Lung (tissue), 12 donors: ENCODE data around the gene LGR6. TPM values are rescaled to one million over a fixed set of nuclear protein-coding genes. Genes with fewer than 3 reads are reported as not detected.

Experiments
- ATAC-seq: fragments of 200-7000 bp; cut with Tn5 transposase; one replicate; pipeline ENCODE4 v1.9.1; 2020; ENCODE audit warnings: moderate number of reproducible peaks; ENCODE audit not compliant: insufficient read depth, low FRiP score
- DNase-seq, 3 donors: peaks; one replicate each; pipeline ENCODE4 v3.0.0-alpha.2; 2013 to 2017
- H3K27ac ChIP-seq, 2 donors: one replicate each; pipeline ENCODE4 v1.5.1; 2013; ENCODE audit warnings: mild to moderate bottlenecking in 2 of 2, moderate library complexity in 2 of 2, control low read depth in 1 of 2, inconsistent platforms in 1 of 2, low read depth in 1 of 2, low read length in 1 of 2
- H3K27me3 ChIP-seq, 3 donors: one replicate each; pipeline ENCODE4 v1.5.1; 2013; ENCODE audit warnings: low read length in 2 of 3; ENCODE audit not compliant: control insufficient read depth in 3 of 3, insufficient read depth in 3 of 3
- H3K36me3 ChIP-seq, 4 donors: one replicate each; pipeline ENCODE4 v1.5.1; 2013; ENCODE audit warnings: low read length in 4 of 4, mild to moderate bottlenecking in 1 of 4, moderate library complexity in 1 of 4; ENCODE audit not compliant: control insufficient read depth in 4 of 4, insufficient read depth in 4 of 4
- H3K4me1 ChIP-seq, 5 donors: one replicate each; pipeline ENCODE4 v1.5.1; 2013; ENCODE audit warnings: low read length in 5 of 5, mild to moderate bottlenecking in 2 of 5, moderate library complexity in 1 of 5; ENCODE audit not compliant: control insufficient read depth in 5 of 5, insufficient read depth in 5 of 5
- H3K4me3 ChIP-seq: one replicate; pipeline ENCODE4 v1.5.1; 2013; ENCODE audit warnings: mild to moderate bottlenecking, control low read depth, moderate library complexity
- H3K9ac ChIP-seq, 2 donors: one replicate each; pipeline ENCODE4 v1.5.1; 2013; ENCODE audit warnings: low read length in 2 of 2, control low read depth in 1 of 2; ENCODE audit not compliant: insufficient read depth in 1 of 2
- H3K9me3 ChIP-seq, 4 donors: one replicate each; pipeline ENCODE4 v1.5.1; 2013; ENCODE audit warnings: low read length in 3 of 4, mild to moderate bottlenecking in 1 of 4, moderate library complexity in 1 of 4; ENCODE audit not compliant: control insufficient read depth in 4 of 4, insufficient read depth in 3 of 4
- CTCF ChIP-seq: IDR thresholded peaks from 2 replicates; pipeline ENCODE4 v1.5.1; 2012; ENCODE audit warnings: mild to moderate bottlenecking; ENCODE audit errors: control extremely low read depth, extremely low read depth
- WGBS, 2 donors: extraction: QIAGEN DNeasy Blood & Tissue Kit; methylation state at CpG; one replicate each; pipeline ENCODE4 v1.1.7; 2013; 5-methylcytosine and 5-hydroxymethylcytosine counted together
- polyA plus RNA-seq, 2 donors: library from polyadenylated mRNA; stranded (reverse); fragments of 200-250 nt; gene quantifications; one replicate each; pipeline ENCODE4 v1.2.1, GENCODE V29; 2013
- total RNA-seq, 2 donors: library from RNA; depleted of rRNA in 1 of 2; stranded (reverse); fragments of >200 nt in 1 of 2; gene quantifications; one replicate each; pipeline ENCODE4 v1.2.1, GENCODE V29; 2014 to 2021
- donor health status: control.
- donor health status: control.
- donor health status: Bipolar disorder and iron deficiency.
- donor health status: healthy.
- donor health status: DM: yes; HTN: yes; CAD: no.

LGR6 gene
- total and polyA plus RNA-seq, 4 donors = 0.57 to 4.1 (median 1.3) TPM

DNA sequence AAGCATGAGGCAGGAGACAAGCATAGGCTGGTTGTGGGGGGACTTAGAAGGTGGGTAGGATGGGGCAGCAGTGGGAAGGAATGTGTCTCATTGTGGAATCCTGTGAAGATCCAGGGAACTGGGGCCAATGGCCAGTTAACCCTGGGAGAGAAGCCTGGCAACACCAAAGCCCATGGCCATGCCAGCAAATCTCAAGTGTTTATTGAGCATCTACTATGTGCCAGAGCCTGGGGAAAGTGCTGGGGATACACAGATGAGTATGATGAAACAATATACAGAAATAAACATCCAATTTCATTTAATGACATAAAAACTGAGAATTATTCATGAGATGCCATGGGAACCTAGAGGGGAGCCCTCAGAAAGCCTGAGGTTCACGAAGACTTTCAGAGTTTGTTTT, 17.4 kb downstream of the LGR6 start:
- H3K4me1 ChIP-seq = peaks cover 0 to 12% (median 0%) of the 10 kb centered on the region in 5 donors
- no peaks in the 10 kb centered on the region for H3K36me3 ChIP-seq
- no peak overlapping the region for H3K9ac ChIP-seq
- H3K9me3 ChIP-seq = no peaks in the 10 kb centered on the region
- TF ChIP-seq CTCF = no peak
- H3K27me3 ChIP-seq = peaks cover 0 to 19% (median 14%) of the 10 kb centered on the region in 3 donors
- H3K4me3 ChIP-seq = no peak overlapping the region
- WGBS, 2 donors = 93 to 100% methylated on average over 1 of the region's 1 CpG
- DNase-seq = no peak
- H3K27ac ChIP-seq = no peak overlapping the region
- ATAC-seq = no peak

DNA sequence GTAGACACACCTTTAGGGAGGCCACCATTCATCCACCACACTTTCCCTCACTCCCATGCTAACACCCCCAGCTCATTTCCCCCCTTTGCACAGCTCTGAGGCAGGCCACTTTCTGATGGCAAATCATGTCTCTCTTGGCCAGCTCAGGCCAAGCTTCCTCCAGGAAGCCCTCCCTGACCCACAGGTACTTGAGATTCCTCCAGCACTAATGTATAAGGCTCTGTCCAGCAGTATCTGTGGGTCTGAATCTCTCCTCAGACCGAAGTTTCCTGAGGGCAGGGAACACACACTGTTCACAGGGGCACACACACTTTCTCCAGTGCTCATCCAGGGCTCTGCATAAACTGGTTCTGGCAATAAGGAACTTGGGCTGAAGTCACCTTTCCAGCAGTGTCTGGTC, 19.2 kb downstream of the LGR6 start:
- Histone ChIP-seq H3K4me1 (peaks cover 0 to 6% (median 0%) of the 10 kb centered on the region in 5 donors), H3K36me3 (no peaks in the 10 kb centered on the region), H3K27me3 (peaks cover 0 to 19% (median 15%) of the 10 kb centered on the region in 3 donors), H3K4me3 (no peak overlapping the region), H3K27ac (no peak overlapping the region), H3K9me3 (no peaks in the 10 kb centered on the region), H3K9ac (no peak overlapping the region)
- no peak for DNase-seq
- WGBS, 2 donors = 57 to 94% methylated on average over 1 of the region's 1 CpG
- no peak for ATAC-seq
- no peak for TF ChIP-seq CTCF

DNA sequence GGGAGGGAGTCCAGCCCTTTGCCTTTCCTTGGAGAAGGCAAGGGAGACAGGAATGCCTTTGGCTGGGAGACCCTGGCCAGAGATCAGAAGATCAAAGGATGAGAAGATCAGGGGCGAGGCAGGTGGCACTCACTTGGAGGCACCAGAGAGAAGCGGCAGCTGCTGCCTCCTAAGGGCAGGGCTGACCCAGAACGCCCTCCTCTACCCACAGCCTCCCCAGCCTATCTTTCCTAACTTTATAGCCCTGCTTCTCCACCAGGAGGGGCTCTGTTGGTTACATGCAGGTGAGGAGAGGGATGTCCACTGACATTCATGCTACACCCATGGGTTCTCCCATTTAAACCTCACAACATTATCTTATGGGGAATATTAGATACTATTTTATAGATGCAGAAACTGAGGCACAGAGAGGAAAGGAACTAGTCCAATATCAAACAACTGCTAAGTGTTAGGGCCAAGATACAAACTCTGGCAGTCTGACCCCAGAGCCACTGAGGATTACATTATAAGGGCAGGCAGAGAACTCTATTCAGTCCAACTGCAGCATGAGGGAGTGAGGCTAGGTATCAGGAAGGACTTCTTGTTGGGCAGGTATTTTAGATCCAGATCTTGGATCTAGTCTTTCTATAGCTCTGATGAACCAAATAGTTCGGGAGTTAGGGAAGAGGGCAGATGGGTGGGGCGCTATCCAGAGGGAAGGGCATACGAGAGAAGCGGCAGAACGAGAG, 19.9 kb downstream of the LGR6 start:
- no peak overlapping the region for H3K9ac ChIP-seq
- no peaks in the 10 kb centered on the region for H3K36me3 ChIP-seq
- H3K9me3 ChIP-seq = no peaks in the 10 kb centered on the region
- H3K4me1 ChIP-seq = peaks cover 0 to 5% (median 0%) of the 10 kb centered on the region in 5 donors
- 41 to 55% methylated on average over 8 of the region's 8 CpGs for WGBS, 2 donors
- no peak overlapping the region for H3K4me3 ChIP-seq
- DNase-seq (no peak), ATAC-seq (no peak)
- no peak overlapping the region for H3K27ac ChIP-seq
- no peak for TF ChIP-seq CTCF
- H3K27me3 ChIP-seq = peaks cover 0 to 19% (median 17%) of the 10 kb centered on the region in 3 donors
